Placental pericyte (primary cell): ENCODE data around the gene GNB1L. TPM values are rescaled to one million over a fixed set of nuclear protein-coding genes. Genes with fewer than 3 reads are reported as not detected.

Source experiments
- total RNA-seq: library from RNA; depleted of rRNA; stranded (reverse); fragments of >200 nt; gene quantifications from 2 replicates; pipeline ENCODE4 v1.2.3, GENCODE V29; 2012

GNB1L gene
- total RNA-seq: 4.8 and 9.6 TPM in 2 replicates

GRCh38 chr22:19854778-19855503 lies at the start of gene GNB1L, which contains the start of gene RTL10:
Gene GNB1L, minus strand, starts transcription at chr22:19854874. Its CDS starts 33,519 bp downstream, at chr22:19821355.
Gene RTL10, minus strand, starts transcription at chr22:19854874. Its CDS starts 2,613 bp downstream, at chr22:19852261.

GRCh38 chr22:19760058-19760950 lies 94.4 kb downstream of the GNB1L start, which contains the start of gene TBX1:
Gene TBX1, plus strand, starts transcription at chr22:19760778. Its CDS starts 66 bp downstream, at chr22:19760844.

Other genes with a start within 250 kb of the GNB1L start
- 17.0 and 61.9 TPM in 2 replicates for gene SEPTIN5, start 140.4 kb downstream of the GNB1L start, total RNA-seq
- gene GP1BB, start 131.3 kb downstream of the GNB1L start, total RNA-seq: 2.1 and 3.5 TPM in 2 replicates
- not detected in 2 replicates for gene TBX1, start 94.1 kb downstream of the GNB1L start, total RNA-seq
- gene RTL10, start within 50 bp of the GNB1L start, total RNA-seq: 7.0 and 19.5 TPM in 2 replicates
- gene COMT, start 86.9 kb upstream of the GNB1L start, total RNA-seq: 219 and 292 TPM in 2 replicates
- 22.3 and 28.8 TPM in 2 replicates for gene TXNRD2, start 86.9 kb upstream of the GNB1L start, total RNA-seq
- 7.0 and 17.9 TPM in 2 replicates for gene ARVCF, start 161.9 kb upstream of the GNB1L start, total RNA-seq
- gene TANGO2, start 166.2 kb upstream of the GNB1L start, total RNA-seq: 54.1 and 57.1 TPM in 2 replicates
- gene DGCR8, start 225.4 kb upstream of the GNB1L start, total RNA-seq: 37.4 and 42.8 TPM in 2 replicates